NCI-H82 treated with DMSO at 0.1 percent for 48 hours (cell line): Measurements from ENCODE around the gene MAP2.
"Not testable (repeated sequence)": the region's sequence is repeated elsewhere in the genome, so short reads cannot be mapped to it uniquely, and the experiment has no call there.

Experiments
- DNase-seq: peaks from one replicate; lab custom pipeline; 2025; ENCODE audit not compliant: unreplicated experiment; lab: John Stamatoyannopoulos, UW

MAP2 gene

DNA sequence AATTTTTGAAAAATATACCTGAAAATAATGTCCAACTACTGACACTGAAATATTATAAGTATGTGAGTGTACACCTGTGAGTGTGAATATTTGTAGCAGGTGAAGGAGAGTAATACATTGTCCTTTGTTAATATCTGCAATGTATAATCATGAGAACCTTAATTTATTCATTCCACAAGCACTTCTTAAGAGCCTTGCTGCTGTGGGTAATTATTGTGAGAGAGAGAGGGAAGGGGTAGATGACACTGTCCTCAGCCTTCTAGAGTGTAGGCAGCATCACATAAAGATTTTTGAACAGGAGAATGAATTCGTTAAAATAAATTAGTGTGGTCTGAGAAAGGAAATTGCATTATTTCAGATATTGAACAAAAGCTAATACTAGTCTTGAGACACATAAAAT, 157.2 kb downstream of the MAP2 start:
- DNase-seq = no peak

GRCh38 chr2:209582281-209582680, 158.4 kb downstream of the MAP2 start:
- DNase-seq = no peak

GRCh38 chr2:209584472-209584871, 160.6 kb downstream of the MAP2 start:
- no peak for DNase-seq

- DNase-seq = no peak
Observed at GRCh38 chr2:209584915-209585314, 161.1 kb downstream of the MAP2 start.

DNA sequence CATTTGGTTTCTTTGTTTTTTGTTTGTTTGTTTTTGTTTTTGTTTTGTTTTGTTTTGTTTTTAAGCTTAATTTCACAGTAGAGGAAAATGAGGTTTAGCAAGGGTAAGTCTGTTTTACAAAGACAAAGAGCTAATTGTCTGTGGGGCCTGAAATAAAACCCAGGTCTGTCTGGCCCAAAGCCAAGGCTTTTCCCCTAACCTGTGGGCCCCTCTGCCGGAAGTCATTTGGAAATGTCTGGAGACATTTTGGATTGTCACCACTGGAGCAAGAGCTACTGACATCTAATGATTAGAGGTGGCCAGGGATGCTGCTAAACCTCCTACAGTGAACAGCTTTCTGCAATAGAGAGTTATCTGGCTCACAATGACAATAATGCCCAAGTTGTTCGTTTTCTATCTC, 167.2 kb downstream of the MAP2 start:
- DNase-seq = no peak

DNA sequence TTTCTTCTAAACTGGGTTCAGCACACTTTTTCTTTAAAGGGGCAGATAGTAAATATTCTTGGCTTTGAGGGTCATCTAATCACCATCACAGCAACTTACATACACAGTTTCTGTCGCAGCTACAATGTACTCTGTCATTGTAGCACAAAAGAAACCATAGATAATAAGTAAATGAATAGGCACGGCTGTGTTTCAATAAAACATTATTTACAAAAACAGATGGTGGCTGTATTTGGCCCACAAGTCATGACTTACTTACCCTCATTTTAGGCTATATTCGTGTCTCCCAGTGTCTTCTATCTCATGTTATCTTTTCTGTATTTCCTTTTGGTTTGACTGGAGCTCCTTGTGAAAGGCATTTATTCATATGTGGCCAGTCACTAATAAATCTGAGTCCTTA, 168.3 kb downstream of the MAP2 start:
- no peak for DNase-seq

GRCh38 chr2:209593930-209594329, 170.1 kb downstream of the MAP2 start:
- no peak for DNase-seq

DNA sequence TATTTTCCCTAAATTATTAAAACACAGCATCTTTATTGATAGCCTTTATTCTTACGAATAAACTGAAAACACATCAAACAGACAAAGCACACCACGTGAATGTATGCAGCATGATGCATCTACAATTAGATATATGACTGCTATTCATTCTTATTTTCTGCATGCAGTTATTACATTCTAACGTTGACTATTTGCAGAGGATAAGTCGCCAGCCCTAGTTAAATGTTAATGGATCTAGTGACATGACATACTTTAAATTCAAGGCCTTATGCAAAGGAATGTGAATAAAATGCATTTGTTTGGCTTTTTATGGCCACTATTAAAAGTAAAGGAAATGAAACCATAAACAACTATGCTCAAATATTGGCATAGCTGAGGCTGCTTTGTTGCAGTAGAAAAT, 172.4 kb downstream of the MAP2 start:
- no peak for DNase-seq

- not testable (repeated sequence) for DNase-seq
Observed at GRCh38 chr2:209598227-209598626, 174.4 kb downstream of the MAP2 start.

DNA sequence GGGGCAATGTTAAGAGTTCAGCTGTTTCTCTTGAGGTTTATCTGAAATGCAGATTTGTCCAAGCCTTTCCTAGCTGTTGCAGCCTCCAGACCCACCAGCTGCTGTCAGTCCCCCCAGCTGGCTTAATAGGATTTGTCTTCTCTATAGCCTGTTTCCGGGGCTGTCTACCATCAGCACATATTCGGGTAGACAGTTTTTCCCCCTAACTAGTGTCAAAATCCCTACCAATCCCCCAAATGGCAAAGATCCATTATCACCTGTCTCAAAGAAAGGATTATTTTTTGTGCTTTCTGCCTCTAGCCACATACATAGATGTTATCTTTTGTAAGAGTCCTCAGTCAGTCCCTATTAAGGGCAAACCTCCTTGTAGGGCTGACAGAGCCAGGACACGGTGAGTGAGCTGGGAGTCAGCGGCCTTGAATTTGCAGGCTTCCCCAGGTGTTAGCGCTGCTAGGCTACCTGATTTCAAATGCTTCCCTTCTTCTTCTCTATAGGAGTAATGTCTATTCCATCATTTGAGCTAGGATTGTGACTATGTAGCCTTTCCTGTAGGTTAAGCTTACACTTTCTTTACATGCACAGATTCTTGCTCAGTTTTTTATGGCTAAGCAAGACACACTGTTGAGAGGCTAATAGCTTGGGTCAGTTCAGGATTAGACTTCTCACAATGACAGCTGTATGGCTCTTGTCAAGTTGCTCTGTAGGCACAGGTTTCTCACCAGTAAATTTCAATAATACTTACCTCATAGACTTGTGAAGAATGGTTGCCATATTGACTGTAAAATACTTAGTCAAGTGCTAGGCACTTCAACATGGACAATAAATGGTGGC, 176.7 kb downstream of the MAP2 start:
- peak; percentile 95 for DNase-seq

GRCh38 chr2:209601497-209601896, 177.7 kb downstream of the MAP2 start:
- no peak for DNase-seq

- no peak for DNase-seq
Observed at GRCh38 chr2:209602259-209602658, 178.4 kb downstream of the MAP2 start.

GRCh38 chr2:209609531-209609930, 185.7 kb downstream of the MAP2 start:
- DNase-seq = no peak

GRCh38 chr2:209610631-209611030, 186.8 kb downstream of the MAP2 start:
- no peak for DNase-seq

DNA sequence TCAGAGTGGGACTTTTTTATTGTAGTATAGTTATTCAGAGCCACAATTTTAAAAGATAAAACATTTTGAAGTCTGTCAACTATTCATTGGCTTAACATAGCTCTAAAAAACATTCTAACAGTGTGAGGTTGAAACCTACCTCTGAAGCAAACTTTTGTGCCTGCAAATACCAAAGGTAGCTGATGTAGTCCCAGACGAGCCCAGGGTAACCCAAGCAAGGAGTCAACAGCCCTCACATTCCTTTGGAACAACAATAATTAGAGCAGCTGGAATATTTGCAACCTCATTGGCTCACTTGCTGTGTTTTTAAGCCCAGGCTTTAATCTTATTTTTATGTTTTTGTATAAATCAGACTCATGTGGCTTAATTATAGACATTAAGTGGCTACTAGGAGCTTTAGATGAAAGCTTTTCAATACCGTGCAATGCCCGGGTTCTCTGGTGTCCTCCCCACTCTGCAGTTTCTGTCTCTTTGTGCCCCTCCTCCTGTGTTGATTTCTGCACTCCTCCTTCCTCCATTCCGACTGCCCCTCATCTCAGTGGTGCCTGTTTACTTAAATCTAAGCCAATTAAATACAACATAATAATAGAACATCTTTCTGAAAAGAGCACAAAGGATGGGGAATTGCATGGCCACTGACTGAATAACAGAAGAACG, 189.9 kb downstream of the MAP2 start:
- DNase-seq = peak; percentile 49

GRCh38 chr2:209614690-209615369, 191.0 kb downstream of the MAP2 start:
- peak; percentile 85 for DNase-seq

GRCh38 chr2:209619782-209620181, 195.9 kb downstream of the MAP2 start:
- DNase-seq = peak; percentile 99

- no peak for DNase-seq
Observed at GRCh38 chr2:209624192-209624938, 200.5 kb downstream of the MAP2 start.

- no peak for DNase-seq
Observed at GRCh38 chr2:209629597-209629996, 205.8 kb downstream of the MAP2 start.

GRCh38 chr2:209633911-209634310, 210.1 kb downstream of the MAP2 start:
- no peak for DNase-seq

- DNase-seq = no peak
Observed at GRCh38 chr2:209636076-209636475, 212.2 kb downstream of the MAP2 start.
